GM23338 (cell line): ENCODE measurements around the gene P4HA3.

Experiments used
- CTCF ChIP-seq, 2 experiments: fragments of 200-600 bp in 1 of 2; sonication (generic) in 1 of 2; conservative IDR thresholded peaks; 2 replicates each; pipeline versions ENCODE4 v1.5.1 to v1.6.1; 2016 to 2017; ENCODE audit warnings: antibody characterized with exemption in 2 of 2, low read depth in 2 of 2, mild to moderate bottlenecking in 2 of 2, moderate library complexity in 1 of 2
- ETS1 ChIP-seq: IDR thresholded peaks from 2 replicates; pipeline ENCODE4 v1.6.1; 2016; ENCODE audit warnings: antibody characterized with exemption
- EZH2 ChIP-seq: fragments of 200-600 bp; sonication (generic); IDR thresholded peaks from one replicate; pipeline ENCODE4 v1.8.0; 2017; ENCODE audit warnings: antibody characterized with exemption, mild to moderate bottlenecking, low read depth; ENCODE audit not compliant: unreplicated experiment
- EZH2phosphoT487 ChIP-seq: fragments of 200-600 bp; sonication (generic); IDR thresholded peaks from one replicate; pipeline ENCODE4 v1.8.1; 2018; ENCODE audit warnings: antibody characterized with exemption; ENCODE audit not compliant: unreplicated experiment
- POLR2AphosphoS5 ChIP-seq: IDR thresholded peaks from 2 replicates; pipeline ENCODE4 v1.6.1; 2016; ENCODE audit warnings: antibody characterized with exemption, low read depth
- REST ChIP-seq: IDR thresholded peaks from one replicate; pipeline ENCODE4 v1.6.1; 2018; ENCODE audit warnings: antibody characterized with exemption; ENCODE audit not compliant: unreplicated experiment

GRCh38 chr11:74257959-74258553 is 53.4 kb downstream of the P4HA3 start:
- TF ChIP-seq REST: no peak
- TF ChIP-seq CTCF (conservative IDR thresholded peaks at IDR 0.05; ENCODE audit: low read depth in 2 of 2): no peak
- no peak for TF ChIP-seq POLR2AphosphoS5
- TF ChIP-seq EZH2phosphoT487: no peak
- no peak for TF ChIP-seq ETS1
- TF ChIP-seq EZH2: no peak
